Kidney tubule cell (primary cell): ENCODE data around the gene ZBTB38.

ENCODE experiments used
- DNase-seq: peaks from one replicate; pipeline ENCODE4 v3.0.0-alpha.2; 2018; ENCODE audit warnings: low spot score

Gene ZBTB38

GRCh38 chr3:141338881-141339280 is 29.4 kb upstream of the ZBTB38 start:
- no peak for DNase-seq

GRCh38 chr3:141341536-141341935 is 26.8 kb upstream of the ZBTB38 start:
- DNase-seq, result no peak

GRCh38 chr3:141342386-141342785 is 25.9 kb upstream of the ZBTB38 start:
- no peak for DNase-seq

- no peak for DNase-seq
These were observed 25.2 kb upstream of the ZBTB38 start for GRCh38 chr3:141343077-141343476.

GRCh38 chr3:141343865-141344271 is 24.4 kb upstream of the ZBTB38 start:
- DNase-seq, result no peak

- no peak for DNase-seq
These were observed 22.8 kb upstream of the ZBTB38 start for GRCh38 chr3:141345528-141345927.

- DNase-seq, result no peak
These were observed 22.3 kb upstream of the ZBTB38 start for GRCh38 chr3:141346007-141346406.

GRCh38 chr3:141346418-141346817 is 21.9 kb upstream of the ZBTB38 start:
- no peak for DNase-seq

- no peak for DNase-seq
These were observed 21.5 kb upstream of the ZBTB38 start for GRCh38 chr3:141346839-141347238.

- DNase-seq, result no peak
These were observed 19.5 kb upstream of the ZBTB38 start for GRCh38 chr3:141348837-141349236.

GRCh38 chr3:141349711-141350110 is 18.6 kb upstream of the ZBTB38 start:
- DNase-seq, result no peak

GRCh38 chr3:141350666-141351065 is 17.6 kb upstream of the ZBTB38 start:
- DNase-seq, result no peak

- no peak for DNase-seq
These were observed 15.9 kb upstream of the ZBTB38 start for GRCh38 chr3:141352262-141352984.

- no peak for DNase-seq
These were observed 14.4 kb upstream of the ZBTB38 start for GRCh38 chr3:141353652-141354495.

- no peak for DNase-seq
These were observed 13.8 kb upstream of the ZBTB38 start for GRCh38 chr3:141354517-141354916.

- no peak for DNase-seq
These were observed 13.1 kb upstream of the ZBTB38 start for GRCh38 chr3:141355242-141355641.

GRCh38 chr3:141356046-141356445 is 12.3 kb upstream of the ZBTB38 start:
- DNase-seq, result no peak

GRCh38 chr3:141360888-141361598 is 7.3 kb upstream of the ZBTB38 start:
- peak; percentile 72 for DNase-seq

- DNase-seq, result no peak
These were observed 5.6 kb upstream of the ZBTB38 start for GRCh38 chr3:141362736-141363135.

GRCh38 chr3:141365201-141365600 is 3.1 kb upstream of the ZBTB38 start:
- no peak for DNase-seq

- DNase-seq, result peak; percentile 92
These were observed 1.8 kb upstream of the ZBTB38 start for GRCh38 chr3:141366285-141367037.
